HG03521 (cell line): ENCODE data around the gene GRID2.

ENCODE experiments used
- ATAC-seq: cut with Tn5 transposase; IDR thresholded peaks from one replicate; pipeline ENCODE4 v1.9.1; 2021; ENCODE audit warnings: mild to moderate bottlenecking, moderate library complexity; ENCODE audit not compliant: unreplicated experiment

Gene GRID2

GRCh38 chr4:92677805-92678204 lies 374.0 kb downstream of the GRID2 start:
- no peak for ATAC-seq

GRCh38 chr4:92678292-92678691 lies 374.5 kb downstream of the GRID2 start:
- no peak for ATAC-seq

- ATAC-seq, result no peak
These were observed 375.4 kb downstream of the GRID2 start for GRCh38 chr4:92679149-92679548.

- no peak for ATAC-seq
These were observed 410.9 kb downstream of the GRID2 start for GRCh38 chr4:92714640-92715039.

- ATAC-seq, result no peak
These were observed 429.5 kb downstream of the GRID2 start for GRCh38 chr4:92733231-92733630.

GRCh38 chr4:92735025-92735665 lies 431.4 kb downstream of the GRID2 start:
- no peak for ATAC-seq

- ATAC-seq, result no peak
These were observed 456.7 kb downstream of the GRID2 start for GRCh38 chr4:92760433-92760832.

- ATAC-seq, result no peak
These were observed 472.3 kb downstream of the GRID2 start for GRCh38 chr4:92776080-92776479.

GRCh38 chr4:92789741-92790140 lies 486.0 kb downstream of the GRID2 start:
- ATAC-seq, result no peak

- no peak for ATAC-seq
These were observed 488.2 kb downstream of the GRID2 start for GRCh38 chr4:92791871-92792440.

- no peak for ATAC-seq
These were observed 505.6 kb downstream of the GRID2 start for GRCh38 chr4:92809381-92809780.

GRCh38 chr4:92812652-92813051 lies 508.9 kb downstream of the GRID2 start:
- ATAC-seq, result no peak

- no peak for ATAC-seq
These were observed 510.9 kb downstream of the GRID2 start for GRCh38 chr4:92814677-92815076.

- ATAC-seq, result no peak
These were observed 521.5 kb downstream of the GRID2 start for GRCh38 chr4:92825256-92825655.

GRCh38 chr4:92825791-92826190 lies 522.0 kb downstream of the GRID2 start:
- ATAC-seq, result no peak

GRCh38 chr4:92830771-92831170 lies 527.0 kb downstream of the GRID2 start:
- no peak for ATAC-seq

- ATAC-seq, result no peak
These were observed 537.1 kb downstream of the GRID2 start for GRCh38 chr4:92840880-92841279.

- ATAC-seq, result no peak
These were observed 540.0 kb downstream of the GRID2 start for GRCh38 chr4:92843784-92844183.

GRCh38 chr4:92847026-92847425 lies 543.3 kb downstream of the GRID2 start:
- no peak for ATAC-seq

GRCh38 chr4:92862509-92862908 lies 558.7 kb downstream of the GRID2 start:
- no peak for ATAC-seq

GRCh38 chr4:92864096-92864495 lies 560.3 kb downstream of the GRID2 start:
- ATAC-seq, result no peak

GRCh38 chr4:92872604-92873003 lies 568.8 kb downstream of the GRID2 start:
- no peak for ATAC-seq

GRCh38 chr4:92885632-92886031 lies 581.9 kb downstream of the GRID2 start:
- ATAC-seq, result no peak
